ENCODE results near the gene FLT4.

DNA sequence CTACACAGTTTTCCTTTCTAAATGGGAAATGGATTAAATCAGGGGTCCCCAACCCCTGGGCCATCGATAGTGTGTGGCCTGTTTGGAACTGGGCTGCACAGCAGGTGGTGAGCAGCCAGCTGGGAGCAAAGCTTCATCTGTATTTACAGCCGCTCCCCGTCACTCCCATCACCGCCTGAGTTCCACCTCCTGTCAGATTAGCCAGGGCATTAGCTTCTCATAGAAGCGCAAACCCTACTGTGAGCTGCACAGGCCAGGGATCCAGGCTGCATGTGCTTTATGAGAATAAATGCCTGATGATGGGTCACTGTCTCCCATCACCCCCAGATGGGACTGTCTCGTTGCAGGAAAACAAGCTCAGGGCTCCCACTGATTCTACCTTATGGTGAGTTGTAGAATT, 41.2 kb upstream of the FLT4 start:
- TF ChIP-seq, protein P1, sequence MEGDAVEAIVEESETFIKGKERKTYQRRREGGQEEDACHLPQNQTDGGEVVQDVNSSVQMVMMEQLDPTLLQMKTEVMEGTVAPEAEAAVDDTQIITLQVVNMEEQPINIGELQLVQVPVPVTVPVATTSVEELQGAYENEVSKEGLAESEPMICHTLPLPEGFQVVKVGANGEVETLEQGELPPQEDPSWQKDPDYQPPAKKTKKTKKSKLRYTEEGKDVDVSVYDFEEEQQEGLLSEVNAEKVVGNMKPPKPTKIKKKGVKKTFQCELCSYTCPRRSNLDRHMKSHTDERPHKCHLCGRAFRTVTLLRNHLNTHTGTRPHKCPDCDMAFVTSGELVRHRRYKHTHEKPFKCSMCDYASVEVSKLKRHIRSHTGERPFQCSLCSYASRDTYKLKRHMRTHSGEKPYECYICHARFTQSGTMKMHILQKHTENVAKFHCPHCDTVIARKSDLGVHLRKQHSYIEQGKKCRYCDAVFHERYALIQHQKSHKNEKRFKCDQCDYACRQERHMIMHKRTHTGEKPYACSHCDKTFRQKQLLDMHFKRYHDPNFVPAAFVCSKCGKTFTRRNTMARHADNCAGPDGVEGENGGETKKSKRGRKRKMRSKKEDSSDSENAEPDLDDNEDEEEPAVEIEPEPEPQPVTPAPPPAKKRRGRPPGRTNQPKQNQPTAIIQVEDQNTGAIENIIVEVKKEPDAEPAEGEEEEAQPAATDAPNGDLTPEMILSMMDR (IDR thresholded peaks at IDR 0.05; ENCODE audit: low read depth, low read length, poor library complexity, severe bottlenecking), result no peak
- no peak for TF ChIP-seq EZH2phosphoT487 (IDR thresholded peaks at IDR 0.05; ENCODE audit: borderline replicate concordance, low read length)

Data from DOHH2 (cell line).